HG02981 (cell line): ENCODE measurements around the gene NRM.
"Not testable (repeated sequence)": the region's sequence is repeated elsewhere in the genome, so short reads cannot be mapped to it uniquely, and the experiment has no call there.

Source experiments
- ATAC-seq: cut with Tn5 transposase; IDR thresholded peaks from one replicate; pipeline ENCODE4 v1.9.1; 2021; ENCODE audit warnings: mild to moderate bottlenecking, moderate library complexity; ENCODE audit not compliant: unreplicated experiment

Gene NRM

GRCh38 chr6:30690403-30691207, at the start of gene NRM:
TSS of gene NRM (minus strand) at chr6:30690984. CDS start at chr6:30690974, 10 bp downstream.
- no peak for ATAC-seq

GRCh38 chr6:30740540-30740870, 49.7 kb upstream of the NRM start:
- no peak for ATAC-seq

- no peak for ATAC-seq
Measured at GRCh38 chr6:30738532-30738931, 47.7 kb upstream of the NRM start.

- ATAC-seq: peak; percentile 36
Measured at GRCh38 chr6:30735668-30736314, 45.0 kb upstream of the NRM start.

- no peak for ATAC-seq
Measured at GRCh38 chr6:30732237-30732943, 41.6 kb upstream of the NRM start.

GRCh38 chr6:30730601-30731435, 40.0 kb upstream of the NRM start:
- no peak for ATAC-seq

GRCh38 chr6:30727920-30728553, 37.3 kb upstream of the NRM start:
- ATAC-seq: no peak

GRCh38 chr6:30726506-30727413, 36.0 kb upstream of the NRM start:
- ATAC-seq: no peak

GRCh38 chr6:30725713-30726505, 35.1 kb upstream of the NRM start:
- no peak for ATAC-seq

- ATAC-seq: no peak
Measured at GRCh38 chr6:30724906-30725667, 34.3 kb upstream of the NRM start.

GRCh38 chr6:30723843-30724741, 33.3 kb upstream of the NRM start:
- not testable (repeated sequence) for ATAC-seq

- ATAC-seq: not testable (repeated sequence)
Measured at GRCh38 chr6:30723159-30723842, 32.5 kb upstream of the NRM start.

GRCh38 chr6:30722280-30723112, 31.7 kb upstream of the NRM start:
- no peak for ATAC-seq

GRCh38 chr6:30722025-30722279, 31.2 kb upstream of the NRM start:
- not testable (repeated sequence) for ATAC-seq

- no peak for ATAC-seq
Measured at GRCh38 chr6:30721198-30722024, 30.6 kb upstream of the NRM start.
